Esophagus muscularis mucosa (tissue), 3 donors: Measurements from ENCODE around the gene AHCYL2.

Source experiments
- POLR2A ChIP-seq: fragments of 450-650 bp; IDR thresholded peaks from one replicate; pipeline ENCODE4 v1.6.1; 2017; ENCODE audit warnings: antibody characterized with exemption, moderate library complexity, mild to moderate bottlenecking, low read depth
- POLR2AphosphoS5 ChIP-seq, 2 donors: sonication (generic); formaldehyde crosslinking; IDR thresholded peaks; one replicate each; pipeline ENCODE4 v1.6.1; 2017; ENCODE audit warnings: antibody characterized with exemption in 2 of 2
- TF ChIP-seq, protein P1 (sequence below), 3 experiments: fragments of 200-600 bp in 2 of 3; fragments of 450-650 bp in 1 of 3; sonication (generic) in 2 of 3; IDR thresholded peaks; one replicate each; pipeline ENCODE4 v1.5.1; 2017 to 2019; ENCODE audit warnings: antibody characterized with exemption in 3 of 3, mild to moderate bottlenecking in 2 of 3, moderate library complexity in 1 of 3

DNA sequence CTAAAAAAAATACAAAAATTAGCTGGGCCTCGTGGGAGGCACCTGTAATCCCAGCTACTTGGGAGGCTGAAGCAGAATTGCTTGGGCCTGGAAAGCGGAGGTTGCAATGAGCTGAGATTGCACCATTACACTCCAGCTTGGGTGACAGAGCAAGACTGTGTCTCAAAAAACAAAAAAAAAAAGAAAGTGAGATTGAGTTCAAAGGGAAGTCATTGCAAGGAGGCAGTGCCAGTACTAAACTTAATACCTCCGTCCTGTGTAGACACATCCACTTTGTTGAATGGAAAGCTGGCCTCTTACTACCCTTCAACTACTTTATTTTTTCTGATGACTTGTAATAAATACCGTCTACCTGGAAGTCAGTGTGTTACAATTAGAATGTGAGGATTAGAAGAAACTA, 31.0 kb downstream of the AHCYL2 start:
- TF ChIP-seq, protein P1, sequence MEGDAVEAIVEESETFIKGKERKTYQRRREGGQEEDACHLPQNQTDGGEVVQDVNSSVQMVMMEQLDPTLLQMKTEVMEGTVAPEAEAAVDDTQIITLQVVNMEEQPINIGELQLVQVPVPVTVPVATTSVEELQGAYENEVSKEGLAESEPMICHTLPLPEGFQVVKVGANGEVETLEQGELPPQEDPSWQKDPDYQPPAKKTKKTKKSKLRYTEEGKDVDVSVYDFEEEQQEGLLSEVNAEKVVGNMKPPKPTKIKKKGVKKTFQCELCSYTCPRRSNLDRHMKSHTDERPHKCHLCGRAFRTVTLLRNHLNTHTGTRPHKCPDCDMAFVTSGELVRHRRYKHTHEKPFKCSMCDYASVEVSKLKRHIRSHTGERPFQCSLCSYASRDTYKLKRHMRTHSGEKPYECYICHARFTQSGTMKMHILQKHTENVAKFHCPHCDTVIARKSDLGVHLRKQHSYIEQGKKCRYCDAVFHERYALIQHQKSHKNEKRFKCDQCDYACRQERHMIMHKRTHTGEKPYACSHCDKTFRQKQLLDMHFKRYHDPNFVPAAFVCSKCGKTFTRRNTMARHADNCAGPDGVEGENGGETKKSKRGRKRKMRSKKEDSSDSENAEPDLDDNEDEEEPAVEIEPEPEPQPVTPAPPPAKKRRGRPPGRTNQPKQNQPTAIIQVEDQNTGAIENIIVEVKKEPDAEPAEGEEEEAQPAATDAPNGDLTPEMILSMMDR (IDR thresholded peaks at IDR 0.05): no peak
- no peak for TF ChIP-seq POLR2A
- no peak for TF ChIP-seq POLR2AphosphoS5 (IDR thresholded peaks at IDR 0.05)
